T-helper 1 cell (primary cell): ENCODE results near the gene SEMA5A.

Experiments used
- DNase-seq, 5 donors: peaks; one replicate each; pipeline ENCODE4 v3.0.0-alpha.2; 2012 to 2020

Gene SEMA5A

DNA sequence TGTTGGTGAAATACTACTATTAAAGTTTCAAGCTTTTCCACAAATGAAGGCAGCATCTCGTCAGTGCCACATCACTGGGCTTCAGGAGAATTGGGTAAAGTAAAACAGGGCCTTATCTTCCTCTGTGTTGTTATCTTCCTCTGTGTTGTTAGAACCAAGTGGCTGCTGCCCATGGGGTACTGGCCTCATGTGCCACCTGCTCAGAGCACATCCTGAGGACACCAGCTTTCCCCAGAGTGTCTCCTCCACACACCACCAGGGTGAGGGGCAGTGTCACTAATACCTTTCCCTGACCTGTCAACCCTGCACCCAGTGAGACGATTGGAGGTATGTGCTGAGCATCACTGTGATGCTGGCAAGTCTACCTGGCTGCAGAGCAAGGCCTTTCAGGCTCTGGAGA lies 499.9 kb downstream of the SEMA5A start:
- DNase-seq = no peak

GRCh38 chr5:9042241-9042640 lies 503.6 kb downstream of the SEMA5A start:
- DNase-seq = no peak

GRCh38 chr5:9040475-9040874 lies 505.4 kb downstream of the SEMA5A start:
- DNase-seq = no peak

DNA sequence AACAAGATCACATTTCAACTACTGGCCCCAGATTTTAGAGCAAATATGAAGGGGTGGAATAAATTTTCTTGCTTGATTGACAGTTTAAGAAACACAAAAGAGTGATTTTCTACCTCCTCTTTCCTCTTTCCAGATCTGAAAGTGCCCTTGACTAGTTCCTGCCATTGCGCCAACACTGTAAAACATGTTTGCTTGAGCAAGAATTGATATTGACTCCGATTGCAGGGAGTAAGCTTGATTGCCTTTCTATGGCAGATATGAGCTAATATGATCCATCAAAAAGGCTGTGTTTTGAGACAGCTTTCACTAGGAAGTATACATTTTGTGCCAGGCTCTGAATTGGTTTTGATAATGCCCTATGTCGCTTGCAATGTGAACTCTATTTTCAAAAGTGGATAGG lies 508.8 kb downstream of the SEMA5A start:
- DNase-seq = no peak

- no peak for DNase-seq
These were observed 510.5 kb downstream of the SEMA5A start for GRCh38 chr5:9035346-9035745.

DNA sequence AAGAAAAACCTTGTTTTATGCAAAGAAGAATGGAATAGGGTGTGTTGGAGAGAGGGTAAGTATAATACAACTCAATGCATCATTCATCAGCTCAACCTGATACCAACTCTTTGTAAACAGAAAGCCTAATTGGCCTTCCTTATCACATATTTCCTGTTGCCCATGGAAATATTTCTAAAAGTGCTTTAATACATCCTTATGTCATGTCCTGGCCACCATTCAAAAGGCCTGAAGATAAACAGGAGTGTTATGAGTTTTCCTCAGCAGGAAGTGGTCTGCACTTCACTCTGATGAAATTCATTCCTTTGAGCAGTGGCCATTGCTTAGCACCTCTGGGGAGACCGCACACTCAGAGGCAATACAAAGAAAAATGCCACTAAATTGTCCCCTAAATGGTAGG lies 511.2 kb downstream of the SEMA5A start:
- no peak for DNase-seq

DNA sequence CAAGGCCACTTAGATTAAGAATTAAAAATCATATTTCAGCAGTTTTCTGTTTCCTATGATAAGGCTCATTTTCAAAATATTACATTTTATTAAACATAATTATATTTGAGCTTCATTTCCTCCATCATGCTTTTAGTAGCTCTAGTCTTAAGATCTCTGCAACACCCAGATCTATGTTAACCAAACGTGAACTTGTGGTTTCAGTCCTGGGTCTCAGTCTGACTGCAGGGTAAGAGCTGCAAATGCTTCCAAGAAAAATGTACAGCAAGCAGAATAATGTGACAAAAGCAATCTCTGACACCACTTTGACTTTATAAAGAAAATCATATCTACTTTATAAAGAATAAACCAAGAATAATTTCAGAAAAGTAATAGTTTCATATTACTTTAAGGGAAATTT lies 512.4 kb downstream of the SEMA5A start:
- no peak for DNase-seq

DNA sequence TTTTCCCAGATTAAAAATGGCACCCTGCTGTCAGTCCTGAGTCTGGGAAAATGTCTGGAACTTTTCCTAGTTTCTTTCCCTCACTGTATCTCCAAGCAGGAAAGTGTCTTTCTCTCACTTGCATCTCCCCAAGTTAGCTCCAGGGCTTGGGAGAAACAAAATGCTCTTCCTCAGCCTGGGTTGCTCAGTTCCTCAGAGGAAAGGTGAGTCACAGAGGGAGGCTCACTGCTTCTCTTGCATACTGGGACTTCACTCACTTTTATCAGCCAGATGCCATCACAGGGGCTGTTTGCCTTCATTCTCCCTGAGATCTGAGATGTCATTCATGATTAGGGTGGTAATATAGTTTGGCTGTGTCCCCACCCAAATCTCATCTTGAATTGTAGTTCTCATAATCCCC lies 519.9 kb downstream of the SEMA5A start:
- DNase-seq = no peak

GRCh38 chr5:9020996-9021395 lies 524.9 kb downstream of the SEMA5A start:
- DNase-seq = no peak

GRCh38 chr5:9015937-9016270 lies 530.0 kb downstream of the SEMA5A start:
- no peak for DNase-seq

- DNase-seq = no peak
These were observed 530.5 kb downstream of the SEMA5A start for GRCh38 chr5:9015260-9015936.

- DNase-seq = no peak
These were observed 532.7 kb downstream of the SEMA5A start for GRCh38 chr5:9013147-9013546.

- DNase-seq = no peak
These were observed 535.8 kb downstream of the SEMA5A start for GRCh38 chr5:9009931-9010651.

GRCh38 chr5:8997542-8998070 lies 548.3 kb downstream of the SEMA5A start:
- DNase-seq = no peak

GRCh38 chr5:8993031-8993430 lies 552.8 kb downstream of the SEMA5A start:
- DNase-seq = no peak
